Transverse colon (tissue), 4 donors: ENCODE measurements around the gene PPP3R2. TPM values are rescaled to one million over a fixed set of nuclear protein-coding genes. Genes with fewer than 3 reads are reported as not detected.

ENCODE experiments used
- DNase-seq: peaks from one replicate; pipeline ENCODE4 v3.0.0-alpha.2; 2019
- H3K27ac ChIP-seq, 4 donors: fragments of 200-600 bp; sonication (generic); 2 replicates each; pipeline ENCODE4 v1.5.1; 2016 to 2018; ENCODE audit warnings: inconsistent platforms in 4 of 4
- H3K27me3 ChIP-seq: fragments of 200-600 bp; sonication (generic); 2 replicates; pipeline ENCODE4 v1.5.1; 2017; ENCODE audit warnings: inconsistent platforms
- H3K36me3 ChIP-seq, 4 donors: fragments of 200-600 bp; sonication (generic); 2 replicates each; pipeline ENCODE4 v1.5.1; 2017 to 2019; ENCODE audit warnings: inconsistent platforms in 4 of 4
- H3K4me1 ChIP-seq, 4 donors: fragments of 200-600 bp; sonication (generic); 2 replicates each; pipeline ENCODE4 v1.5.1; 2017 to 2020; ENCODE audit warnings: inconsistent platforms in 4 of 4
- H3K4me3 ChIP-seq, 4 donors: fragments of 200-600 bp; sonication (generic); 1 replicate in 1 of 4; 2 replicates in 3 of 4; pipeline versions ENCODE4 v1.5.1 to v1.6.1; 2017 to 2019; ENCODE audit warnings: inconsistent platforms in 4 of 4
- H3K9me3 ChIP-seq, 2 donors: fragments of 200-600 bp; sonication (generic); 2 replicates each; pipeline ENCODE4 v1.5.1; 2017 to 2019; ENCODE audit warnings: inconsistent platforms in 2 of 2
- CTCF ChIP-seq, 5 experiments: fragments of 200-600 bp in 3 of 5; fragments of 450-650 bp in 2 of 5; sonication (generic) in 3 of 5; IDR thresholded peaks; 1 replicate in 2 of 5; 2 replicates in 3 of 5; pipeline ENCODE4 v1.5.1; 2016 to 2017; ENCODE audit warnings: antibody characterized with exemption in 5 of 5, inconsistent platforms in 3 of 5, mild to moderate bottlenecking in 2 of 5, moderate library complexity in 1 of 5
- EP300 ChIP-seq: sonication (generic); formaldehyde crosslinking; IDR thresholded peaks from one replicate; pipeline ENCODE4 v1.6.1; 2017; ENCODE audit warnings: antibody characterized with exemption, low read depth
- POLR2A ChIP-seq: fragments of 450-650 bp; IDR thresholded peaks from one replicate; pipeline ENCODE4 v1.6.1; 2016; ENCODE audit warnings: antibody characterized with exemption, mild to moderate bottlenecking, moderate library complexity
- POLR2AphosphoS5 ChIP-seq, 3 donors: sonication (generic); formaldehyde crosslinking; IDR thresholded peaks; one replicate each; pipeline ENCODE4 v1.6.1; 2016; ENCODE audit warnings: antibody characterized with exemption in 3 of 3
- WGBS, 2 donors: methylation state at CpG; one replicate each; pipeline ENCODE4 v1.1.5; 2018; ENCODE audit warnings: low coverage in 1 of 2; 5-methylcytosine and 5-hydroxymethylcytosine counted together
- in situ Hi-C, 4 donors: fragments of 200-750 bp; cut with MboI; loops; one replicate each; pipeline versions ENCODE4 v1.15.0 to v1.15.1; 2017; ENCODE audit warnings: low sequenced_read_pairs in 3 of 4, low pct_ligation_motif_present in 1 of 4, low pct_unique_long_range_greater_than_20kb in 1 of 4
- intact Hi-C: fragments of 100-400 bp; cut with DNase I; formaldehyde crosslinking; loops from one replicate; pipeline ENCODE4 v1.15.1; 2023; ENCODE audit warnings: low total_unique reads
- total RNA-seq, 4 donors: library from RNA; depleted of rRNA; stranded (reverse); fragments of >200 nt; gene quantifications; one replicate each; pipeline ENCODE4 v1.1.0, GENCODE V29; 2016

Gene PPP3R2
- total RNA-seq, 4 donors from 2014 or later, result not detected

- Histone ChIP-seq H3K9me3 (no peaks in the 10 kb centered on the region), H3K4me1 (no peaks in the 10 kb centered on the region), H3K4me3 (no peak overlapping the region), H3K27me3 (no peaks in the 10 kb centered on the region), H3K36me3 (no peaks in the 10 kb centered on the region), H3K27ac (no peak overlapping the region)
- WGBS, 2 donors, result 93 to 96% methylated on average over 1 of the region's 1 CpG
- in situ Hi-C loops, result loop anchor here in 2 of 4 donors (25.0 kb wide), 1 partner anchor 92 kb away; no protein-coding TSS in a partner anchor
- TF ChIP-seq POLR2AphosphoS5 (IDR thresholded peaks at IDR 0.05), result no peak
- no peak for TF ChIP-seq EP300
- no peak for TF ChIP-seq POLR2A
- TF ChIP-seq CTCF (IDR thresholded peaks at IDR 0.05), result no peak
- intact Hi-C loops, result no loop called here
- no peak for DNase-seq
These were observed 25.7 kb upstream of the PPP3R2 start for GRCh38 chr9:101620452-101620851.

- TF ChIP-seq POLR2A, result no peak
- TF ChIP-seq POLR2AphosphoS5 (IDR thresholded peaks at IDR 0.05), result no peak
- no peak for TF ChIP-seq CTCF (IDR thresholded peaks at IDR 0.05)
- no peak for TF ChIP-seq EP300
- Histone ChIP-seq H3K4me3 (no peak overlapping the region), H3K27ac (no peak overlapping the region), H3K4me1 (no peaks in the 10 kb centered on the region), H3K27me3 (no peaks in the 10 kb centered on the region), H3K9me3 (no peaks in the 10 kb centered on the region), H3K36me3 (no peaks in the 10 kb centered on the region)
- no peak for DNase-seq
- intact Hi-C loops, result no loop called here
- in situ Hi-C loops, result loop anchor here in 2 of 4 donors (25.0 kb wide), 1 partner anchor 94 kb away; no protein-coding TSS in a partner anchor
These were observed 23.9 kb upstream of the PPP3R2 start for GRCh38 chr9:101618698-101619097.

- Histone ChIP-seq H3K4me1 (peaks cover 0 to 23% (median 4%) of the 10 kb centered on the region in 4 donors), H3K27me3 (no peaks in the 10 kb centered on the region), H3K9me3 (no peaks in the 10 kb centered on the region), H3K27ac (no peak overlapping the region), H3K4me3 (no peak overlapping the region), H3K36me3 (no peaks in the 10 kb centered on the region)
- intact Hi-C loops, result no loop called here
- no peak for DNase-seq
- in situ Hi-C loops, result loop anchor here in 2 of 4 donors (25.0 kb wide), 1 partner anchor 107 kb away; no protein-coding TSS in a partner anchor
- WGBS, 2 donors, result 60 to 63% methylated on average over 3 of the region's 3 CpGs
- TF ChIP-seq POLR2A, result no peak
- no peak for TF ChIP-seq POLR2AphosphoS5 (IDR thresholded peaks at IDR 0.05)
- TF ChIP-seq CTCF (IDR thresholded peaks at IDR 0.05), result no peak
- TF ChIP-seq EP300, result no peak
These were observed 10.8 kb upstream of the PPP3R2 start for GRCh38 chr9:101605547-101605946.

- no peak for DNase-seq
- Histone ChIP-seq H3K4me3 (no peak overlapping the region), H3K27ac (peak overlapping the region in 1 of 4 donors; percentile 13), H3K4me1 (peaks cover 0 to 23% (median 4%) of the 10 kb centered on the region in 4 donors), H3K27me3 (no peaks in the 10 kb centered on the region), H3K9me3 (no peaks in the 10 kb centered on the region), H3K36me3 (no peaks in the 10 kb centered on the region)
- no peak for TF ChIP-seq EP300
- TF ChIP-seq POLR2AphosphoS5 (IDR thresholded peaks at IDR 0.05), result no peak
- no peak for TF ChIP-seq POLR2A
- no peak for TF ChIP-seq CTCF (IDR thresholded peaks at IDR 0.05)
- intact Hi-C loops (loop anchor here (5.0 kb wide), 1 partner anchor 413 kb away; no protein-coding TSS in a partner anchor), in situ Hi-C loops (loop anchor here in 2 of 4 donors (25.0 kb wide), 1 partner anchor 108 kb away; no protein-coding TSS in a partner anchor)
- 43 to 45% methylated on average over 1 to 2 of the region's 2 CpGs for WGBS, 2 donors
These were observed 9.5 kb upstream of the PPP3R2 start for GRCh38 chr9:101604296-101604695.
